GM21737 (cell line): Measurements from ENCODE around the gene LRBA.

Experiments
- ATAC-seq: cut with Tn5 transposase; IDR thresholded peaks from one replicate; pipeline ENCODE4 v1.9.1; 2021; ENCODE audit warnings: mild to moderate bottlenecking, moderate library complexity; ENCODE audit not compliant: unreplicated experiment

Gene LRBA

GRCh38 chr4:150342945-150343344 is 672.1 kb downstream of the LRBA start:
- ATAC-seq = no peak

GRCh38 chr4:150337734-150338133 is 677.4 kb downstream of the LRBA start:
- ATAC-seq = no peak

- ATAC-seq = no peak
Observed at GRCh38 chr4:150336676-150337412, 678.2 kb downstream of the LRBA start.

GRCh38 chr4:150332961-150333360 is 682.1 kb downstream of the LRBA start:
- no peak for ATAC-seq

GRCh38 chr4:150332086-150332485 is 683.0 kb downstream of the LRBA start:
- ATAC-seq = no peak

GRCh38 chr4:150329373-150329772 is 685.7 kb downstream of the LRBA start:
- ATAC-seq = no peak

GRCh38 chr4:150328496-150328895 is 686.6 kb downstream of the LRBA start:
- ATAC-seq = no peak

- no peak for ATAC-seq
Observed at GRCh38 chr4:150327262-150327780, 687.8 kb downstream of the LRBA start.

GRCh38 chr4:150325872-150326271 is 689.2 kb downstream of the LRBA start:
- ATAC-seq = peak; percentile 86

- no peak for ATAC-seq
Observed at GRCh38 chr4:150323406-150324325, 691.4 kb downstream of the LRBA start.

- ATAC-seq = no peak
Observed at GRCh38 chr4:150322646-150323045, 692.4 kb downstream of the LRBA start.

GRCh38 chr4:150321113-150321512 is 694.0 kb downstream of the LRBA start:
- no peak for ATAC-seq

GRCh38 chr4:150318971-150319370 is 696.1 kb downstream of the LRBA start:
- ATAC-seq = no peak

GRCh38 chr4:150318527-150318926 is 696.6 kb downstream of the LRBA start:
- ATAC-seq = no peak

- ATAC-seq = no peak
Observed at GRCh38 chr4:150316332-150317205, 698.5 kb downstream of the LRBA start.

- no peak for ATAC-seq
Observed at GRCh38 chr4:150315691-150316090, 699.4 kb downstream of the LRBA start.

GRCh38 chr4:150315175-150315574 is 699.9 kb downstream of the LRBA start:
- ATAC-seq = no peak

GRCh38 chr4:150314031-150314430 is 701.1 kb downstream of the LRBA start:
- no peak for ATAC-seq

GRCh38 chr4:150310159-150310895 is 704.8 kb downstream of the LRBA start:
- ATAC-seq = no peak

GRCh38 chr4:150308824-150309472 is 706.1 kb downstream of the LRBA start:
- ATAC-seq = no peak
